Parathyroid adenoma (tissue), 2 donors: ENCODE data around the gene MAPT.

Experiments used
- H2AFZ ChIP-seq: fragments of 300-600 bp; sonication (generic); one replicate; pipeline ENCODE4 v1.7.0; 2017; ENCODE audit warnings: antibody characterized with exemption, mild to moderate bottlenecking
- H3K27ac ChIP-seq: fragments of 300-600 bp; sonication (generic); one replicate; pipeline ENCODE4 v1.7.0; 2017
- H3K27me3 ChIP-seq: fragments of 300-600 bp; sonication (generic); one replicate; pipeline ENCODE4 v1.7.0; 2017; ENCODE audit warnings: low read length; ENCODE audit not compliant: control insufficient read depth, insufficient read depth
- H3K36me3 ChIP-seq: fragments of 300-600 bp; sonication (generic); one replicate; pipeline ENCODE4 v1.7.0; 2017; ENCODE audit warnings: low read length; ENCODE audit not compliant: control insufficient read depth, insufficient read depth
- H3K4me1 ChIP-seq: fragments of 300-600 bp; sonication (generic); one replicate; pipeline ENCODE4 v1.7.0; 2017; ENCODE audit warnings: control low read depth
- H3K4me2 ChIP-seq: fragments of 300-600 bp; sonication (generic); one replicate; pipeline ENCODE4 v1.7.0; 2017; ENCODE audit warnings: low read length
- H3K4me3 ChIP-seq: fragments of 300-600 bp; sonication (generic); one replicate; pipeline ENCODE4 v1.7.0; 2017; ENCODE audit warnings: low read depth, low read length
- H3K79me2 ChIP-seq: fragments of 300-600 bp; sonication (generic); one replicate; pipeline ENCODE4 v1.7.0; 2017; ENCODE audit warnings: control low read depth
- H3K9ac ChIP-seq: fragments of 300-600 bp; sonication (generic); one replicate; pipeline ENCODE4 v1.7.0; 2017; ENCODE audit warnings: mild to moderate bottlenecking
- H3K9me3 ChIP-seq: fragments of 300-600 bp; sonication (generic); one replicate; pipeline ENCODE4 v1.7.0; 2017; ENCODE audit warnings: low read length; ENCODE audit not compliant: control insufficient read depth
- TF ChIP-seq, protein P1 (sequence below): fragments of 300-600 bp; sonication (generic); IDR thresholded peaks from one replicate; pipeline ENCODE4 v1.7.0; 2017; ENCODE audit warnings: antibody characterized with exemption, mild to moderate bottlenecking
- donor health status: primary hyperparathyroidism.

The MAPT gene

DNA sequence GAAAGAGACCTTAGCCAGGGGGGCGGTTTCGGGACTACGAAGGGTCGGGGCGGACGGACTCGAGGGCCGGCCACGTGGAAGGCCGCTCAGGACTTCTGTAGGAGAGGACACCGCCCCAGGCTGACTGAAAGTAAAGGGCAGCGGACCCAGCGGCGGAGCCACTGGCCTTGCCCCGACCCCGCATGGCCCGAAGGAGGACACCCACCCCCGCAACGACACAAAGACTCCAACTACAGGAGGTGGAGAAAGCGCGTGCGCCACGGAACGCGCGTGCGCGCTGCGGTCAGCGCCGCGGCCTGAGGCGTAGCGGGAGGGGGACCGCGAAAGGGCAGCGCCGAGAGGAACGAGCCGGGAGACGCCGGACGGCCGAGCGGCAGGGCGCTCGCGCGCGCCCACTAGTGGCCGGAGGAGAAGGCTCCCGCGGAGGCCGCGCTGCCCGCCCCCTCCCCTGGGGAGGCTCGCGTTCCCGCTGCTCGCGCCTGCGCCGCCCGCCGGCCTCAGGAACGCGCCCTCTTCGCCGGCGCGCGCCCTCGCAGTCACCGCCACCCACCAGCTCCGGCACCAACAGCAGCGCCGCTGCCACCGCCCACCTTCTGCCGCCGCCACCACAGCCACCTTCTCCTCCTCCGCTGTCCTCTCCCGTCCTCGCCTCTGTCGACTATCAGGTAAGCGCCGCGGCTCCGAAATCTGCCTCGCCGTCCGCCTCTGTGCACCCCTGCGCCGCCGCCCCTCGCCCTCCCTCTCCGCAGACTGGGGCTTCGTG lies at the start of gene MAPT:
MAPT (plus strand) TSS at position 533 of the 763 bp plus-strand sequence. CDS start 67,784 bp downstream, outside the sequence.
- no peaks in the 10 kb centered on the region for H3K27me3 ChIP-seq

DNA sequence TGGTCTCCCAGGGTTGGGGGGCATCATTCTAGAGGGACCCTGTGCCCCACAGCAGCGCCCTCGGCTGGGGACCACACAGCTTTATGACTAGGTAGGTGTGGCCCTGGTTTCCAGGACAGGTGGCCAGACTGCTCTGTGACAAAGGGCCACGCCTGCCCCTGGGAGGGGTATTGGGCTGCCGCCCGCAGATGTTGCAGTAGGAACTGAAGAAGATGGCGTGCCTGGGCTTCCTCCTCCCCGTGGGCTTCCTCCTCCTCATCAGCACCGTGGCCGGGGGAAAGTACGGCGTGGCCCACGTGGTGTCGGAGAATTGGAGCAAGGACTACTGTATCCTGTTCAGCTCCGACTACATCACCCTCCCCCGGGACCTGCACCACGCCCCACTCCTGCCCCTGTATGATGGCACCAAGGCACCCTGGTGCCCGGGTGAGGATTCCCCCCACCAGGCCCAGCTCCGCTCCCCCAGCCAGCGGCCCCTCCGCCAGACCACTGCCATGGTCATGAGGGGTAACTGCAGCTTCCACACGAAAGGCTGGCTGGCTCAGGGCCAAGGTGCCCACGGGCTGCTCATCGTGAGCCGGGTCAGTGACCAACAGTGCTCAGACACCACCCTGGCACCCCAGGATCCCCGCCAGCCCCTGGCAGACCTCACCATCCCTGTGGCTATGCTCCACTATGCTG lies 49.5 kb upstream of the MAPT start, which contains the start of gene SPPL2C:
SPPL2C (plus strand) TSS at position 187 of the 681 bp plus-strand sequence; CDS start at position 213, 26 bp downstream.
- Histone ChIP-seq H3K4me1 (no peaks in the 10 kb centered on the region), H3K4me3 (no peak within 1 kb of the TSS), H3K27me3 (no peaks in the 10 kb centered on the region), H3K27ac (no peak within 1 kb of the TSS), H3K4me2 (no peak within 1 kb of the TSS), H3K36me3 (no peaks in the 10 kb centered on the region), H3K9ac (no peak within 1 kb of the TSS), H2AFZ (no peak within 1 kb of the TSS), H3K9me3 (no peaks in the 10 kb centered on the region), H3K79me2 (no peaks in the 10 kb centered on the region)
- TF ChIP-seq, protein P1, sequence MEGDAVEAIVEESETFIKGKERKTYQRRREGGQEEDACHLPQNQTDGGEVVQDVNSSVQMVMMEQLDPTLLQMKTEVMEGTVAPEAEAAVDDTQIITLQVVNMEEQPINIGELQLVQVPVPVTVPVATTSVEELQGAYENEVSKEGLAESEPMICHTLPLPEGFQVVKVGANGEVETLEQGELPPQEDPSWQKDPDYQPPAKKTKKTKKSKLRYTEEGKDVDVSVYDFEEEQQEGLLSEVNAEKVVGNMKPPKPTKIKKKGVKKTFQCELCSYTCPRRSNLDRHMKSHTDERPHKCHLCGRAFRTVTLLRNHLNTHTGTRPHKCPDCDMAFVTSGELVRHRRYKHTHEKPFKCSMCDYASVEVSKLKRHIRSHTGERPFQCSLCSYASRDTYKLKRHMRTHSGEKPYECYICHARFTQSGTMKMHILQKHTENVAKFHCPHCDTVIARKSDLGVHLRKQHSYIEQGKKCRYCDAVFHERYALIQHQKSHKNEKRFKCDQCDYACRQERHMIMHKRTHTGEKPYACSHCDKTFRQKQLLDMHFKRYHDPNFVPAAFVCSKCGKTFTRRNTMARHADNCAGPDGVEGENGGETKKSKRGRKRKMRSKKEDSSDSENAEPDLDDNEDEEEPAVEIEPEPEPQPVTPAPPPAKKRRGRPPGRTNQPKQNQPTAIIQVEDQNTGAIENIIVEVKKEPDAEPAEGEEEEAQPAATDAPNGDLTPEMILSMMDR, result no peak

More for the DNA sequence above, at the start of gene MAPT:
- peak within 1 kb of the TSS; percentile 77 for H3K4me3 ChIP-seq
- peak within 1 kb of the TSS; percentile 41 for H3K9ac ChIP-seq
- H3K4me1 ChIP-seq, result no peaks in the 10 kb centered on the region
- H2AFZ ChIP-seq, result peak within 1 kb of the TSS; percentile 99
- peak within 1 kb of the TSS; percentile 91 for H3K4me2 ChIP-seq
- no peaks in the 10 kb centered on the region for H3K36me3 ChIP-seq
- no peaks in the 10 kb centered on the region for H3K79me2 ChIP-seq
- H3K9me3 ChIP-seq, result no peaks in the 10 kb centered on the region
- peak within 1 kb of the TSS; percentile 36 for H3K27ac ChIP-seq
- TF ChIP-seq, protein P1, result peak; percentile 95

DNA sequence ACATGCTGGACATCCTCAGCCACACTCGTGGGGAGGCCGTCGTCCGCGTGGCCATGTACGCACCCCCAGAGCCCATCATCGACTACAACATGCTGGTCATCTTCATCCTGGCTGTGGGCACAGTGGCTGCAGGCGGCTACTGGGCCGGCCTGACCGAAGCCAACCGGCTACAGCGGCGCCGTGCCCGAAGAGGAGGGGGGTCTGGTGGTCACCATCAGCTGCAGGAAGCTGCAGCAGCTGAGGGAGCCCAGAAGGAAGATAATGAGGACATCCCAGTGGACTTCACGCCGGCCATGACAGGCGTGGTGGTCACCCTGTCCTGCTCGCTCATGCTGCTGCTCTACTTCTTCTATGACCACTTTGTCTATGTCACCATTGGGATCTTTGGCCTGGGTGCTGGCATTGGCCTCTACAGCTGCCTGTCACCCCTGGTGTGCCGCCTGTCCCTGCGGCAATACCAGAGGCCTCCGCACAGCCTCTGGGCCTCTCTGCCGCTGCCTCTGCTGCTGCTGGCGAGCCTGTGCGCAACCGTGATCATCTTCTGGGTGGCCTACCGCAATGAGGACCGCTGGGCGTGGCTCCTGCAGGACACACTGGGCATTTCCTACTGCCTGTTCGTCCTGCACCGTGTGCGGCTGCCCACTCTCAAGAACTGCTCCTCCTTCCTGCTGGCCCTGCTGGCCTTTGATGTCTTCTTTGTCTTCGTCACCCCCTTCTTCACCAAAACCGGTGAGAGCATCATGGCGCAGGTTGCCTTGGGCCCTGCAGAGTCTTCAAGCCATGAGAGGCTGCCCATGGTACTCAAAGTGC lies 48.8 kb upstream of the MAPT start:
- Histone ChIP-seq H3K27ac (no peak overlapping the region), H3K4me3 (no peak overlapping the region), H3K79me2 (no peaks in the 10 kb centered on the region), H3K9ac (no peak overlapping the region), H3K9me3 (no peaks in the 10 kb centered on the region), H3K36me3 (no peaks in the 10 kb centered on the region), H3K4me2 (no peak overlapping the region), H2AFZ (no peak overlapping the region), H3K4me1 (no peaks in the 10 kb centered on the region), H3K27me3 (no peaks in the 10 kb centered on the region)
- TF ChIP-seq, protein P1, result no peak

DNA sequence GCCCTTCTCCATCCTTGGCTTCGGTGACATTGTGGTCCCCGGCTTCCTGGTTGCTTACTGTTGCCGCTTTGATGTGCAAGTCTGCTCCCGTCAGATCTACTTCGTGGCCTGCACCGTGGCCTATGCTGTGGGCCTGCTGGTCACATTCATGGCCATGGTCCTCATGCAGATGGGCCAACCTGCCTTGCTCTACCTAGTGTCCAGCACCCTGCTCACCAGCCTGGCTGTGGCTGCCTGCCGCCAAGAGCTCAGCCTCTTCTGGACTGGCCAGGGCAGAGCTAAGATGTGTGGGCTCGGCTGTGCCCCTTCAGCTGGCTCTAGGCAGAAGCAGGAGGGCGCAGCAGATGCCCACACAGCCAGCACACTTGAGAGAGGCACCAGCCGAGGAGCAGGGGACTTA lies 48.1 kb upstream of the MAPT start:
- H3K27ac ChIP-seq, result no peak overlapping the region
- H3K4me1 ChIP-seq, result no peaks in the 10 kb centered on the region
- H3K27me3 ChIP-seq, result no peaks in the 10 kb centered on the region
- no peak overlapping the region for H3K4me3 ChIP-seq
- H3K79me2 ChIP-seq, result no peaks in the 10 kb centered on the region
- TF ChIP-seq, protein P1, result no peak
- no peak overlapping the region for H2AFZ ChIP-seq
- H3K9ac ChIP-seq, result no peak overlapping the region
- no peaks in the 10 kb centered on the region for H3K9me3 ChIP-seq
- no peaks in the 10 kb centered on the region for H3K36me3 ChIP-seq
- no peak overlapping the region for H3K4me2 ChIP-seq
